ENCODE data around the gene RANBP10.

- TF ChIP-seq CTCF (IDR thresholded peaks at IDR 0.05) (no peak), POLR2A (IDR thresholded peaks at IDR 0.05) (no peak)
Observed at GRCh38 chr16:67811899-67812298, 5.5 kb upstream of the RANBP10 start.

All from esophagus squamous epithelium (tissue), 4 donors.